ENCODE results near the gene EVA1C.
"Not testable (repeated sequence)": the region's sequence is repeated elsewhere in the genome, so short reads cannot be mapped to it uniquely, and the experiment has no call there.

Gene EVA1C

DNA sequence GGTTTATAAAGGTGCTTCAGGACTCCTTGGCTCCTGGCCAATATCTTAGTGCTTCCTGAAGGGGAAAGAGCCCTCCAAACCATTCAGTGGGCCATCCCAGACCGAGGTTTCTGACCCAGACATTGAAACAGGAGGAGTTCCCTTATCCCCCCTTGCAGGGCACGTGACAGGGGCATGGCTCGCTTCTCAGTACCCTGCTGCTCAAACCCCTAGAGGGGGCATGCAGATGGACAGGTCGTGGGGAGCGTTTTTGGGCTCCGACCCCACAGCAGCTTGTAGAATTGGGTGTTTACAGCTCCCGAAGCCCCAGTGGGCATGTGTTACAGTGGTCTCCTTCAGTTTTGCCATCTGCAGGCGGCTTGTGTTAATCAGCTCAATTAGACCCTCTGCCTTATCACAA lies 39.7 kb downstream of the EVA1C start:
- H3K9me3 ChIP-seq (ENCODE audit: control insufficient read depth in 1 of 2, low read length in 2 of 2); H3K4me3 ChIP-seq (ENCODE audit: low read depth in 1 of 2, low read length in 2 of 2); H3K27ac ChIP-seq (ENCODE audit: low read length); H3K27me3 ChIP-seq (ENCODE audit: low read depth, low read length); H3K36me3 ChIP-seq (ENCODE audit: control insufficient read depth in 1 of 2, insufficient read depth in 2 of 2, low read length in 2 of 2): not testable (repeated sequence)
- peaks cover 0 to 16% of the 10 kb centered on the region in 2 donors for H3K4me1 ChIP-seq (ENCODE audit: control insufficient read depth in 1 of 2, insufficient read depth in 2 of 2, low read length in 2 of 2)

DNA sequence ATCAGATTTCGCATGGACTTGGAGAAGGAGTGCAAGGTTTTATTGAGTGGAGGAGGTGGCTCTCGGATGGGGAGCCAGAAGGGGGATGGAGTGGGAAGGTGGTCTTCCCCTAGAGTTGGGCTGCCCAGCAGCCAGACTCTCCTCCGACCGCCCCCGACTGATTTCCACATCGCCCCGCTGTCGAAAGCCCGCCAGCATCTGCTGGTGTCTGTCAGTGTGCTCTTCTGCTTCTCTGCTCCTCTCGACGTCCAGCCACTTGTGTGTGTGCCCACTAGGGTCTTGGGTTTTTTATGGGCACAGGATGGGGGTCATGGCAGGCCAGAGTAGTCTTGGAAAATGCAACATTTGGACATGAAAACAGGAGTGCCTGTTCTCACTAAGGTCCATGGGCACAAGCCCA lies 40.1 kb downstream of the EVA1C start:
- Histone ChIP-seq H3K9me3 (ENCODE audit: control insufficient read depth in 1 of 2, low read length in 2 of 2) (no peaks in the 10 kb centered on the region), H3K27ac (ENCODE audit: low read length) (no peak overlapping the region), H3K4me1 (ENCODE audit: control insufficient read depth in 1 of 2, insufficient read depth in 2 of 2, low read length in 2 of 2) (peaks cover 0 to 20% of the 10 kb centered on the region in 2 donors), H3K36me3 (ENCODE audit: control insufficient read depth in 1 of 2, insufficient read depth in 2 of 2, low read length in 2 of 2) (peaks cover 0 to 4% of the 10 kb centered on the region in 2 donors), H3K27me3 (ENCODE audit: low read depth, low read length) (no peaks in the 10 kb centered on the region), H3K4me3 (ENCODE audit: low read depth in 1 of 2, low read length in 2 of 2) (no peak overlapping the region)

DNA sequence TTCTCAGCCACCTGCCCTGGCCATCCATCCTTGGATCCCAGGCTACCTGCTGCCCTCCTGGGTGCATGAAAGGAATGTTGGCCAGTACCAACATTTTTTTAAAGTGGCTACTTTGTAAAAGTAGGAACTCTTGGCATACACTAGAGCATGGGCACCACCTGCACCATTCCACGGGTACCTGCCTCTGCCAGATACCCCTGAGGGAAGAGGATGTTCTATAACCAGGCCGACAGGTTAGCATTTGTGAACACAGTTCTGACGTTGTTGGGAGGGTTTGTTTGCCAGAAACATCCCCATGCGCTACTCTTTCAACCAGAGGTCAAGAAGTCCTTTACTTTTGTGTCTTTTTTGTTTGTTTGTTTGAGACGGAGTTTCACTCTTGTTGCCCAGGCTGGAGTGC lies 43.0 kb downstream of the EVA1C start:
- Histone ChIP-seq H3K27me3 (ENCODE audit: low read depth, low read length) (no peaks in the 10 kb centered on the region), H3K4me3 (ENCODE audit: low read depth in 1 of 2, low read length in 2 of 2) (no peak overlapping the region), H3K9me3 (ENCODE audit: control insufficient read depth in 1 of 2, low read length in 2 of 2) (no peaks in the 10 kb centered on the region), H3K27ac (ENCODE audit: low read length) (no peak overlapping the region), H3K36me3 (ENCODE audit: control insufficient read depth in 1 of 2, insufficient read depth in 2 of 2, low read length in 2 of 2) (peaks cover 8 to 13% of the 10 kb centered on the region in 2 donors), H3K4me1 (ENCODE audit: control insufficient read depth in 1 of 2, insufficient read depth in 2 of 2, low read length in 2 of 2) (peaks cover 0 to 25% of the 10 kb centered on the region in 2 donors)

DNA sequence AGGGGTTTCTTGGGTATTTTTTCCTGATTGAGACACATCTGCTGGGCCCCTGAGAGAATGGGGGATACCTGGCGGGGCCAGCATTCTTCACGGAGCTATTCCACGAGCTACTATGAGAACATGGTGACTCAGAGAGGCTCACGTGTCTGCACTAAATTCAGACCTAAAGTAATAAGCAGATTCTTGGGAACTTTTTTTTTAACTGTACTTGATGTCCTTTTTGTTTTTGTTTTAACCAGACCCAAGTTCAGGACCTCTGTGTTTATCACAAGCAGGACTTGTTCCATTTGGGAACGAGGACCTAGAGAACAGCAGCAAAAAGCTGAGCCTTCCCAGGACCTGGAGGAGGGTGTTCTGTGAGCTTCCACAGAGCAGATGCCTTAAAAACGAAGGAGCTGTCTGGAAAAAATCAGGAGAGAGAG lies 44.0 kb downstream of the EVA1C start:
- H3K27ac ChIP-seq (ENCODE audit: low read length) = peak overlapping the region; percentile 61
- peak overlapping the region in 1 of 2 donors; percentile 27 for H3K4me3 ChIP-seq (ENCODE audit: low read depth in 1 of 2, low read length in 2 of 2)
- no peaks in the 10 kb centered on the region for H3K27me3 ChIP-seq (ENCODE audit: low read depth, low read length)
- peaks cover 0 to 25% of the 10 kb centered on the region in 2 donors for H3K4me1 ChIP-seq (ENCODE audit: control insufficient read depth in 1 of 2, insufficient read depth in 2 of 2, low read length in 2 of 2)
- H3K9me3 ChIP-seq (ENCODE audit: control insufficient read depth in 1 of 2, low read length in 2 of 2) = no peaks in the 10 kb centered on the region
- H3K36me3 ChIP-seq (ENCODE audit: control insufficient read depth in 1 of 2, insufficient read depth in 2 of 2, low read length in 2 of 2) = peaks cover 8 to 20% of the 10 kb centered on the region in 2 donors

DNA sequence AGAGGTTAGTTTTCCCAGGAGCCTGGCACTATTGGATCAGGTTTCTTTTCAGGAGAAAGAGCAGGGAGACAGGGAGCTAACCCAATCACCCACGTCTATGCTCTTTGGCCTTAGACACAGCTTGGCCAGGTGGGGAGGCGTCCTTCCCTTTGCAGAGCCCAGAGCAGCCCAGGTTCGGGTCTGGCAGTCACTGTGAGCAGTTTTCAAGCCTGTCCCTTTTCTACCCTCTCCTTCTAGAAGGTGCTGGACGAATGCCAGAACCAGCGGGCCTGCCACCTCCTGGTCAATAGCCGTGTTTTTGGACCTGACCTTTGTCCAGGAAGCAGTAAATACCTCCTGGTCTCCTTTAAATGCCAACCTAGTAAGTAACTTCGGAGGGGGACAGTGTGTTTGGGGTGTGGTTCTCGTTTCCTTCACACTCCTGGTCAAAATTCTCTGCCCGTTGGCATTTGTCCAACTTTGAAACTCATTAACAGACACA lies 44.9 kb downstream of the EVA1C start:
- Histone ChIP-seq H3K27me3 (ENCODE audit: low read depth, low read length) (no peaks in the 10 kb centered on the region), H3K9me3 (ENCODE audit: control insufficient read depth in 1 of 2, low read length in 2 of 2) (no peaks in the 10 kb centered on the region), H3K4me3 (ENCODE audit: low read depth in 1 of 2, low read length in 2 of 2) (peak overlapping the region in 1 of 2 donors; percentile 27), H3K36me3 (ENCODE audit: control insufficient read depth in 1 of 2, insufficient read depth in 2 of 2, low read length in 2 of 2) (peaks cover 8 to 22% of the 10 kb centered on the region in 2 donors), H3K4me1 (ENCODE audit: control insufficient read depth in 1 of 2, insufficient read depth in 2 of 2, low read length in 2 of 2) (peaks cover 0 to 21% of the 10 kb centered on the region in 2 donors), H3K27ac (ENCODE audit: low read length) (peak overlapping the region; percentile 22)

DNA sequence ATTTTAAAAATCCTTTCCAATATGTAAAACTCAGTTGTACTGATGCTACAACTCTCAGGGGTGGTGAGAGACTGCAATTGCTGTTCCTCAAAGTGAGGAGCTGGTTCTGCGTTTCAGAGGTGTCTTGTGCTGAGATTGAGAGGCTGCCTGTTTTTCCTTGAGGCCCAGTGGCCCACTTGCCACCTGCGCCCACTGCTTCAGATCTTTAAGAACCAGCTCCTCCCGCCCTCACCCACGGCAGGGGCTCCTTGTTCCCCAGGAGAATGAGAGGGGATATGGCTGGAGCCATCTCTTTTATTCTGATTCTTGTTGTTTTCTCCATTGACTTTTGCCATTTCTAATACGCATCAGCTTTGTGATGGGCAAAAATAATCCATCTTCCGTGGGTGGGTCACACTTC lies 45.5 kb downstream of the EVA1C start:
- Histone ChIP-seq H3K36me3 (ENCODE audit: control insufficient read depth in 1 of 2, insufficient read depth in 2 of 2, low read length in 2 of 2) (peaks cover 8 to 22% of the 10 kb centered on the region in 2 donors), H3K4me3 (ENCODE audit: low read depth in 1 of 2, low read length in 2 of 2) (no peak overlapping the region), H3K27ac (ENCODE audit: low read length) (no peak overlapping the region), H3K4me1 (ENCODE audit: control insufficient read depth in 1 of 2, insufficient read depth in 2 of 2, low read length in 2 of 2) (peaks cover 0 to 21% of the 10 kb centered on the region in 2 donors), H3K9me3 (ENCODE audit: control insufficient read depth in 1 of 2, low read length in 2 of 2) (no peaks in the 10 kb centered on the region), H3K27me3 (ENCODE audit: low read depth, low read length) (no peaks in the 10 kb centered on the region)

DNA sequence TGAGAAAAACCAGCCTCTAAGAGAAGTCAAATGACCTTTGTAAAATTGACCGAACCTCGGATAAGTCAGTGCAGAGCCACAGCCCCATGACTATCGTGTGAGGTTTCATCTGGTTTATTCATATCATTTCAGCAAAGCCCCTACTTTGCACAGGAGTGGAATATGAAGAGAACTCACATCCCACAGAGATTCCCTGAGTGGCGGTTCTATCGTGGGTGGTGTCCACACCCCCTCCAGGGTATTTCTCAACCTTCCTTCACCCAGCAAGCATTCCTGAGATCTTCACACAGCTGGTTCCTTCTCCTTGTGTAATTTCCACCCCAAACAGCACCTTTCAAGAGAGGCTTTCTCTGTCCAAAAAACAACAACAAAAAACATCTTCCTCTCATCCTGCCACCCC lies 47.5 kb downstream of the EVA1C start:
- Histone ChIP-seq H3K27me3 (ENCODE audit: low read depth, low read length) (no peaks in the 10 kb centered on the region), H3K9me3 (ENCODE audit: control insufficient read depth in 1 of 2, low read length in 2 of 2) (no peaks in the 10 kb centered on the region), H3K27ac (ENCODE audit: low read length) (no peak overlapping the region), H3K4me3 (ENCODE audit: low read depth in 1 of 2, low read length in 2 of 2) (no peak overlapping the region), H3K4me1 (ENCODE audit: control insufficient read depth in 1 of 2, insufficient read depth in 2 of 2, low read length in 2 of 2) (peaks cover 0 to 21% of the 10 kb centered on the region in 2 donors), H3K36me3 (ENCODE audit: control insufficient read depth in 1 of 2, insufficient read depth in 2 of 2, low read length in 2 of 2) (peaks cover 11 to 22% of the 10 kb centered on the region in 2 donors)

DNA sequence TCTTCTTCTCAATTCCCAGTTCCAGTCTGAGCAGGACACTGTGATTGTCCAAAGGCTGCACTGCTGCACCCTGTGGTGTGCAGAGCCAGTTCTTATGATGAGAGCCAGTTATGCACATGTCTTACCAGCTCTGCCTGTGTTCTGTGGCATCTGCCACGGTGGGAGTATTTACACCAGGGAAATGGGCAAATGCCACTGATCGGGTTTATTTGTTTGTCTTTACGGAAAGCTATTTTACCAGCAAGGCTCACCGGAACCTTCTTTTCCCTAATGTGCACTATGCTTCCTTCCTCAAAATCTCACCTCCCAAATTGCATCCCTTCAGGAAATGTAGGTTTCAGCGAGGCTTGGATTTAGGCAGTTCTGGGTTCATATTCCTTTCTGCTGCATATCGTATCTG lies 49.0 kb downstream of the EVA1C start:
- Histone ChIP-seq H3K27me3 (ENCODE audit: low read depth, low read length) (no peaks in the 10 kb centered on the region), H3K9me3 (ENCODE audit: control insufficient read depth in 1 of 2, low read length in 2 of 2) (no peaks in the 10 kb centered on the region), H3K36me3 (ENCODE audit: control insufficient read depth in 1 of 2, insufficient read depth in 2 of 2, low read length in 2 of 2) (peaks cover 13 to 22% of the 10 kb centered on the region in 2 donors), H3K4me1 (ENCODE audit: control insufficient read depth in 1 of 2, insufficient read depth in 2 of 2, low read length in 2 of 2) (peaks cover 0 to 16% of the 10 kb centered on the region in 2 donors), H3K27ac (ENCODE audit: low read length) (no peak overlapping the region), H3K4me3 (ENCODE audit: low read depth in 1 of 2, low read length in 2 of 2) (no peak overlapping the region)

DNA sequence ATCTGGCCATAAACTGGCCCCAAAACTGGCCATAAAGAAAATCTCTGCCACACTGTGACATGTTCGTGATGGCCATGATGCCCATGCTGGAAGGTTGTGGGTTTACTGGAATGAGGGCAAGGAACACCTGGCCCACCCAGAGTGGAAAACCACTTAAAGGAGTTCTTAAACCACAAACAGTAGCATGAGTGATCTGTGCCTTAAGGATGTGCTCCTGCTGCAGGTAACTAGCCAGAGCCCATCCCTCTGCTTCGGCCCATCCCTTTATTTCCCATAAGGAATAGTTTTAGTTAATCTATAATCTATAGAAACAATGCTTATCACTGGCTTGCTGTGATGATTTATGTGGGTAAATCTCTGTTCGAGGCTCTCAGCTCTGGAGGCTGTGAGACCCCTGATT lies 50.1 kb downstream of the EVA1C start:
- not testable (repeated sequence) for H3K27me3 ChIP-seq (ENCODE audit: low read depth, low read length); H3K9me3 ChIP-seq (ENCODE audit: control insufficient read depth in 1 of 2, low read length in 2 of 2); H3K27ac ChIP-seq (ENCODE audit: low read length); H3K4me1 ChIP-seq (ENCODE audit: control insufficient read depth in 1 of 2, insufficient read depth in 2 of 2, low read length in 2 of 2); H3K4me3 ChIP-seq (ENCODE audit: low read depth in 1 of 2, low read length in 2 of 2)
- H3K36me3 ChIP-seq (ENCODE audit: control insufficient read depth in 1 of 2, insufficient read depth in 2 of 2, low read length in 2 of 2) = peaks cover 13 to 22% of the 10 kb centered on the region in 2 donors

DNA sequence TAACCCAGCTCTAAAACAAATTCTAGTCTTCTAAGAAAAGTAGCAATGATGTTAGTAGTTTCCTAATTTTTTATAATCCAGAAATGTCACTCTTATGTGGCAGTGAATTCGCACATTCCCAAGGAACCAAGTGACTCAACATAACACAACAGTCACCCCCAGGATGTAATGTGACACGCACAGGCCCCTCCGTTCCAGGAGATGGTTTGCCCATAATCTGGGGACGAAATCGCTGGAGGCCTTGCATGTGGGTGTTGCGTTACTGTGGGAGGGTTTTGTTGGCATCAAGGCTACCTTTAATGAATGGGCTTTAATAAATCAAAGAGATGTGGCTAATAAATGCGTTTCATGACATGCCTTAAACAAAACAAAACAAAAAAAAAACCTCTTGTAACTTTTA lies 50.9 kb downstream of the EVA1C start:
- Histone ChIP-seq H3K36me3 (ENCODE audit: control insufficient read depth in 1 of 2, insufficient read depth in 2 of 2, low read length in 2 of 2) (peaks cover 13 to 22% of the 10 kb centered on the region in 2 donors), H3K4me1 (ENCODE audit: control insufficient read depth in 1 of 2, insufficient read depth in 2 of 2, low read length in 2 of 2) (no peaks in the 10 kb centered on the region), H3K4me3 (ENCODE audit: low read depth in 1 of 2, low read length in 2 of 2) (no peak overlapping the region), H3K27me3 (ENCODE audit: low read depth, low read length) (no peaks in the 10 kb centered on the region), H3K27ac (ENCODE audit: low read length) (no peak overlapping the region), H3K9me3 (ENCODE audit: control insufficient read depth in 1 of 2, low read length in 2 of 2) (no peaks in the 10 kb centered on the region)

DNA sequence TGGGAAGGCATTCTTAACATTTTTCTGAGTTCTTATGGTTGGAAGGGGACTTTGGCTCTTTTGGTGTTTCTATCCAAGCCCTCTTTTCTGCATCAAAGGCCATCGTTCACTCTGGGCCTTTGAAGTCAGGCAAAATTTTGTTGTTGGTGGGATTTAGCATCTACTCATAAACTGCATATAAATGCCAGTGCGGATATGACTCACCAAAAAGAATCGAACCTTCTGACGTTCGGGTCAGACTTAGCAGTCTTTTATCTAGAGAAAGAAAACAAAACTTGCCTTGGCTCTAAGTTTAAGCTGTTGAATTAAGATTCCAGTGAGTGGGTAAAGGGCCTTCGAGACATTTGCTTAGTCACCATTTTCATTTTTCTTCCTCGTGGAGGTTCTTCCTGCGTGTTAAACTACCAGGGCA lies 51.4 kb downstream of the EVA1C start:
- H3K36me3 ChIP-seq (ENCODE audit: control insufficient read depth in 1 of 2, insufficient read depth in 2 of 2, low read length in 2 of 2) = peaks cover 14 to 25% of the 10 kb centered on the region in 2 donors
- no peaks in the 10 kb centered on the region for H3K9me3 ChIP-seq (ENCODE audit: control insufficient read depth in 1 of 2, low read length in 2 of 2)
- no peak overlapping the region for H3K4me3 ChIP-seq (ENCODE audit: low read depth in 1 of 2, low read length in 2 of 2)
- H3K4me1 ChIP-seq (ENCODE audit: control insufficient read depth in 1 of 2, insufficient read depth in 2 of 2, low read length in 2 of 2) = no peaks in the 10 kb centered on the region
- H3K27ac ChIP-seq (ENCODE audit: low read length) = no peak overlapping the region
- no peaks in the 10 kb centered on the region for H3K27me3 ChIP-seq (ENCODE audit: low read depth, low read length)

DNA sequence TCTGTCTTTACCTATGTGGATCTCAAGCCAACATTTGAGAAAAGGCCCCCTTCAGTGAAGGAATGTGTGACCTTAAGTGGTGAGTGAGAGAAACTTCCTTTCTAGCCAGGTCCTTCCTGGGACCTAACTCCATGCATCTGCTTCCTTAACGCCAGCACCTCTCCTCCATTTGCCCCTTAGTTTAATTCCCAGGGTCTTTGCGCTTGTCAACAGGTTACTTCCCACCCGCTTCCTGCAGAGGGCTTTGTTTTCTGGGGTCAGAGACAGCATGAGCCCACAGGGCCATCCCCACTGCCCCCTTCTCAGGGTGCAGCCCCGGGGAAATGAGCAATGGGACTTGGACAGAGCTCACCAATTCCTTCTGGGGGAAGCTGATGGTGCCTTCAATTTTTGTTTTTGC lies 54.8 kb downstream of the EVA1C start:
- Histone ChIP-seq H3K36me3 (ENCODE audit: control insufficient read depth in 1 of 2, insufficient read depth in 2 of 2, low read length in 2 of 2) (peaks cover 20 to 23% of the 10 kb centered on the region in 2 donors), H3K9me3 (ENCODE audit: control insufficient read depth in 1 of 2, low read length in 2 of 2) (no peaks in the 10 kb centered on the region), H3K27ac (ENCODE audit: low read length) (no peak overlapping the region), H3K4me1 (ENCODE audit: control insufficient read depth in 1 of 2, insufficient read depth in 2 of 2, low read length in 2 of 2) (no peaks in the 10 kb centered on the region), H3K4me3 (ENCODE audit: low read depth in 1 of 2, low read length in 2 of 2) (no peak overlapping the region), H3K27me3 (ENCODE audit: low read depth, low read length) (no peaks in the 10 kb centered on the region)
